Measurements from ENCODE around the gene CTRL. TPM values are rescaled to one million over a fixed set of nuclear protein-coding genes. Genes with fewer than 3 reads are reported as not detected.

Gene CTRL
- total RNA-seq, 1 experiment from 2014 or later = 1.3 TPM

DNA sequence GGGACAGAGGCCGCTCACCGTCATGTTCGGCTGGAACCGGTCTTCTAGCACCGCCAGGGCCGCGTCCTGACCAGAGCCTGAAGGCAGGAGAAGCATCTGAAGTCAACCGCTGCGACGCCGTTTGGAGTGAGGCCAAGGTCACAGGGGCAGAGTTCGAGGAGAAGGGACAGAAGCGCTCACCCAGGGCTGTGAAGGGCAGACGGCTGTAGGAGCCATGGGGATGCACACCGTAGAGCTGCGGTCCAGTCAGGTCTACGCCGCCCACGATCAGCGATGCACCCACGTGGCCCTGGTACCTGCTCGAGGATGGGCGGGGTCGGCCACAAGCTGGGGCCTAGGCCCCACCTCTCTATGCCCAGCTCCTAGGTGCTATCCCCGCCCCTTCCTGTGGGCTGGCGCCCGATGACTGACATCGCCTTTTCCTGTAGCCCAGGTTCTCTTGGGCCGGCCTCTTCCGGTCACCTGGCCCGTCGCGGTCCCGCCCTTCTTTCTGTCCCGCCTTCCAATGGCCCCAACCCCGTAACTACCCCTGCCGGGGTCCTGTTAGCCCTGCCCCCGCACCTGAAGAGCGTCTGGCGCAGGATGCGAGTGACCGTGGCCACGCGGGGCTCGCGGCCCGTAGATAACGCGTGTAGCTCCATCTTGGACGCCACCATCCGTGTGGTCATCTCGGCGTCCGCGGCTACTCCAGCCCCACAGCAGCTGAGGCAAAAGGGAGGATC, 3.9 kb upstream of the CTRL start:
- H3F3A ChIP-seq (ENCODE audit: insufficient read depth, low read depth) = peaks cover 12% of the 10 kb centered on the region; the same call in 1 of the 2 replicates
- H3K27ac ChIP-seq = peak overlapping the region; percentile 65
- H3K9me3 ChIP-seq (ENCODE audit: insufficient read depth, low read depth) = no peaks in the 10 kb centered on the region
- no TSS peak for BruUV-seq (replicated peaks)
- H3K4me2 ChIP-seq = peak overlapping the region; percentile 91
- intact Hi-C loops (cut with micrococcal nuclease; ENCODE audit: unreplicated experiment) = loop anchor here (5.0 kb wide), 1 partner anchor 297 kb away; no protein-coding TSS in a partner anchor
- H3K9me2 ChIP-seq (ENCODE audit: insufficient read depth) = no peaks in the 10 kb centered on the region
- DNase-seq = peak; percentile 93 to 94
- no peaks in the 10 kb centered on the region for H3K27me3 ChIP-seq (ENCODE audit: insufficient read depth, low read depth)
- H4K20me1 ChIP-seq (ENCODE audit: insufficient read depth) = no peaks in the 10 kb centered on the region
- H3K4me3 ChIP-seq = peak overlapping the region; percentile 88
- TF ChIP-seq, protein P1, sequence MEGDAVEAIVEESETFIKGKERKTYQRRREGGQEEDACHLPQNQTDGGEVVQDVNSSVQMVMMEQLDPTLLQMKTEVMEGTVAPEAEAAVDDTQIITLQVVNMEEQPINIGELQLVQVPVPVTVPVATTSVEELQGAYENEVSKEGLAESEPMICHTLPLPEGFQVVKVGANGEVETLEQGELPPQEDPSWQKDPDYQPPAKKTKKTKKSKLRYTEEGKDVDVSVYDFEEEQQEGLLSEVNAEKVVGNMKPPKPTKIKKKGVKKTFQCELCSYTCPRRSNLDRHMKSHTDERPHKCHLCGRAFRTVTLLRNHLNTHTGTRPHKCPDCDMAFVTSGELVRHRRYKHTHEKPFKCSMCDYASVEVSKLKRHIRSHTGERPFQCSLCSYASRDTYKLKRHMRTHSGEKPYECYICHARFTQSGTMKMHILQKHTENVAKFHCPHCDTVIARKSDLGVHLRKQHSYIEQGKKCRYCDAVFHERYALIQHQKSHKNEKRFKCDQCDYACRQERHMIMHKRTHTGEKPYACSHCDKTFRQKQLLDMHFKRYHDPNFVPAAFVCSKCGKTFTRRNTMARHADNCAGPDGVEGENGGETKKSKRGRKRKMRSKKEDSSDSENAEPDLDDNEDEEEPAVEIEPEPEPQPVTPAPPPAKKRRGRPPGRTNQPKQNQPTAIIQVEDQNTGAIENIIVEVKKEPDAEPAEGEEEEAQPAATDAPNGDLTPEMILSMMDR (conservative IDR thresholded peaks at IDR 0.05) = no peak
- no peak for TF ChIP-seq EZH2 (IDR thresholded peaks at IDR 0.05; ENCODE audit: low read depth)
- peaks cover 18% of the 10 kb centered on the region for H3K79me2 ChIP-seq (ENCODE audit: low read depth)
- CTCF ChIA-PET = interaction anchor here (0.6 to 1.4 kb wide), 3 partner anchors 30 to 414 kb away, joined by 3 read pairs; no protein-coding TSS in a partner anchor
- peaks cover 6% of the 10 kb centered on the region; the same call in 1 of the 2 replicates for H3K4me1 ChIP-seq (replicated peaks; ENCODE audit: insufficient read depth)
- POLR2A ChIA-PET (ENCODE audit: unreplicated experiment) = interaction anchor here (0.5 to 0.7 kb wide), 4 partner anchors 38 to 689 kb away, joined by 3 to 5 read pairs (median 3); no protein-coding TSS in a partner anchor
- H3K36me3 ChIP-seq (ENCODE audit: low read depth) = no peaks in the 10 kb centered on the region
- H2AFZ ChIP-seq = peak overlapping the region; percentile 90

GRCh38 chr16:67935101-67935401, 3.4 kb upstream of the CTRL start:
- no peak for TF ChIP-seq EZH2 (IDR thresholded peaks at IDR 0.05; ENCODE audit: low read depth)
- TF ChIP-seq, protein P1 (conservative IDR thresholded peaks at IDR 0.05) = no peak
- no peaks in the 10 kb centered on the region for H4K20me1 ChIP-seq (ENCODE audit: insufficient read depth)
- H3K9me2 ChIP-seq (ENCODE audit: insufficient read depth) = no peaks in the 10 kb centered on the region
- H3K36me3 ChIP-seq (ENCODE audit: low read depth) = no peaks in the 10 kb centered on the region
- peaks cover 12% of the 10 kb centered on the region; the same call in 1 of the 2 replicates for H3F3A ChIP-seq (ENCODE audit: insufficient read depth, low read depth)
- no TSS peak for BruUV-seq (replicated peaks)
- H3K9me3 ChIP-seq (ENCODE audit: insufficient read depth, low read depth) = no peaks in the 10 kb centered on the region
- peak overlapping the region; percentile 91 for H3K4me2 ChIP-seq
- CTCF ChIA-PET = interaction anchor here (0.6 to 1.4 kb wide), 2 partner anchors 31 to 106 kb away, joined by 3 read pairs; no protein-coding TSS in a partner anchor
- POLR2A ChIA-PET (ENCODE audit: unreplicated experiment) = interaction anchor here (0.7 kb wide), 2 partner anchors 38 to 247 kb away, joined by 3 to 5 read pairs; no protein-coding TSS in a partner anchor
- no peak for DNase-seq
- H3K27me3 ChIP-seq (ENCODE audit: insufficient read depth, low read depth) = no peaks in the 10 kb centered on the region
- intact Hi-C loops (cut with micrococcal nuclease; ENCODE audit: unreplicated experiment) = loop anchor here (5.0 kb wide), 1 partner anchor 297 kb away; no protein-coding TSS in a partner anchor
- peaks cover 18% of the 10 kb centered on the region for H3K79me2 ChIP-seq (ENCODE audit: low read depth)
- H3K4me1 ChIP-seq (replicated peaks; ENCODE audit: insufficient read depth) = peaks cover 6% of the 10 kb centered on the region; the same call in 1 of the 2 replicates
- peak overlapping the region; percentile 88; the same call in 1 of the 2 replicates for H3K4me3 ChIP-seq
- H3K27ac ChIP-seq = no peak overlapping the region
- H2AFZ ChIP-seq = peak overlapping the region; percentile 42

- intact Hi-C loops (cut with micrococcal nuclease; ENCODE audit: unreplicated experiment) = loop anchor here (5.0 kb wide), 1 partner anchor 298 kb away; no protein-coding TSS in a partner anchor
- H3K9me3 ChIP-seq (ENCODE audit: insufficient read depth, low read depth) = no peaks in the 10 kb centered on the region
- no peak for TF ChIP-seq EZH2 (IDR thresholded peaks at IDR 0.05; ENCODE audit: low read depth)
- TF ChIP-seq, protein P1 (conservative IDR thresholded peaks at IDR 0.05) = no peak
- POLR2A ChIA-PET (ENCODE audit: unreplicated experiment) = no interaction called here
- H3K4me1 ChIP-seq (replicated peaks; ENCODE audit: insufficient read depth) = peaks cover 6% of the 10 kb centered on the region; the same call in 1 of the 2 replicates
- H3K4me3 ChIP-seq = peak overlapping the region; percentile 88; the same call in 1 of the 2 replicates
- H4K20me1 ChIP-seq (ENCODE audit: insufficient read depth) = no peaks in the 10 kb centered on the region
- no TSS peak for BruUV-seq (replicated peaks)
- H3K4me2 ChIP-seq = peak overlapping the region; percentile 91
- no peak overlapping the region for H2AFZ ChIP-seq
- peaks cover 18% of the 10 kb centered on the region for H3K79me2 ChIP-seq (ENCODE audit: low read depth)
- H3F3A ChIP-seq (ENCODE audit: insufficient read depth, low read depth) = peaks cover 12% of the 10 kb centered on the region; the same call in 1 of the 2 replicates
- DNase-seq = no peak
- H3K36me3 ChIP-seq (ENCODE audit: low read depth) = no peaks in the 10 kb centered on the region
- H3K9me2 ChIP-seq (ENCODE audit: insufficient read depth) = no peaks in the 10 kb centered on the region
- CTCF ChIA-PET = interaction anchor here (0.5 to 0.6 kb wide), 3 partner anchors 45 to 421 kb away, joined by 3 to 7 read pairs (median 5); no protein-coding TSS in a partner anchor
- no peak overlapping the region for H3K27ac ChIP-seq
- H3K27me3 ChIP-seq (ENCODE audit: insufficient read depth, low read depth) = no peaks in the 10 kb centered on the region
Observed at GRCh38 chr16:67934306-67935100, 2.8 kb upstream of the CTRL start.
